ENCODE measurements around the gene PPP1R13B.

DNA sequence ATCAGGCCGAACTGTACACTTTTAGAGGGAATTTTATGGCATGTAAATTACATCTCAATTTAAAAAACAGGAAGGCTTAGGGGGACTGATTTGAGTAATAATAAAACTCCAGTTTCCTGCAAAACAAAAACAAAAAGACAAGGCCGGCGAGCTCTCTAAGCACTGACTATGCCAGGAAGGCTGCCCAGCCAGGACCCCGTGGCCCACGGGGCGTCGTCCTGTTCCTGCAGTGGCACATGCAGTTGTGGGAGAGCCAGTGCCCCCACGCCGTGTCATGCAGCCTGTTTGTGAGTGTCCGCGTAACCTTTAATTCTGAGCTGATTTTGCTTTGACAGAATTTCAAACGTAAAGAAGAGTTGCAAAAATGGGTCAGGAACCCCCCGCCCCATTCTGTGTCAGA lies 142.7 kb downstream of the PPP1R13B start:
- no peak for TF ChIP-seq EZH2 (IDR thresholded peaks at IDR 0.05)
- TF ChIP-seq POLR2AphosphoS5 (IDR thresholded peaks at IDR 0.05; ENCODE audit: borderline replicate concordance, low read depth, low read length): no peak

Measured in SK-N-MC (cell line).